Activated T-helper 17 cell treated with anti-CD3 and anti-CD28 coated beads, Interleukin-2, amount 50 U/mL, for 72 hours (primary cell): ENCODE measurements around the gene OLFM1. TPM values are rescaled to one million over a fixed set of nuclear protein-coding genes. Genes with fewer than 3 reads are reported as not detected.
"Not testable (repeated sequence)": the region's sequence is repeated elsewhere in the genome, so short reads cannot be mapped to it uniquely, and the experiment has no call there.

ENCODE experiments used
- ATAC-seq: fragments of 150-1000 bp; cut with Tn5 transposase; replicated peaks from 2 replicates; pipeline ENCODE4 v1.10.0; 2021; ENCODE audit warnings: mild to moderate bottlenecking, moderate library complexity
- H3K27ac Mint-ChIP-seq: one replicate; pipeline ENCODE4 v1.8.0; 2022; ENCODE audit warnings: mixed read lengths
- H3K27me3 Mint-ChIP-seq: one replicate; pipeline ENCODE4 v1.8.0; 2022; ENCODE audit warnings: mixed read lengths
- H3K36me3 Mint-ChIP-seq: one replicate; pipeline ENCODE4 v1.8.0; 2022; ENCODE audit warnings: low read depth, mild to moderate bottlenecking, mixed read lengths
- H3K4me1 Mint-ChIP-seq: one replicate; pipeline ENCODE4 v1.8.0; 2022; ENCODE audit warnings: mixed read lengths
- H3K4me3 Mint-ChIP-seq: one replicate; pipeline ENCODE4 v1.8.0; 2022; ENCODE audit warnings: mild to moderate bottlenecking, mixed read lengths
- H3K9me3 Mint-ChIP-seq: one replicate; pipeline ENCODE4 v1.8.0; 2022; ENCODE audit warnings: mixed read lengths
- total RNA-seq, 2 donors: library from RNA; stranded (reverse); gene quantifications; one replicate each; pipeline ENCODE4 v1.2.3, GENCODE V29; 2022

Gene OLFM1
- total RNA-seq, 2 donors from 2014 or later, result 0.32 TPM; not detected in 1

GRCh38 chr9:135145312-135145711, 57.8 kb downstream of the OLFM1 start:
- Mint-ChIP-seq H3K4me3 (no peak overlapping the region), H3K36me3 (no peaks in the 10 kb centered on the region), H3K27ac (no peak overlapping the region), H3K4me1 (no peaks in the 10 kb centered on the region), H3K9me3 (peaks cover 3% of the 10 kb centered on the region), H3K27me3 (peaks cover 17% of the 10 kb centered on the region)
- no peak for ATAC-seq

- H3K4me3 Mint-ChIP-seq, result no peak overlapping the region
- no peaks in the 10 kb centered on the region for H3K36me3 Mint-ChIP-seq
- H3K27me3 Mint-ChIP-seq, result peaks cover 17% of the 10 kb centered on the region
- H3K9me3 Mint-ChIP-seq, result peaks cover 3% of the 10 kb centered on the region
- H3K4me1 Mint-ChIP-seq, result no peaks in the 10 kb centered on the region
- H3K27ac Mint-ChIP-seq, result no peak overlapping the region
- no peak for ATAC-seq
Observed at GRCh38 chr9:135146241-135146640, 58.8 kb downstream of the OLFM1 start.

- H3K9me3 Mint-ChIP-seq, result peaks cover 3% of the 10 kb centered on the region
- peaks cover 17% of the 10 kb centered on the region for H3K27me3 Mint-ChIP-seq
- H3K27ac Mint-ChIP-seq, result no peak overlapping the region
- no peaks in the 10 kb centered on the region for H3K4me1 Mint-ChIP-seq
- no peaks in the 10 kb centered on the region for H3K36me3 Mint-ChIP-seq
- no peak overlapping the region for H3K4me3 Mint-ChIP-seq
- ATAC-seq, result no peak
Observed at GRCh38 chr9:135146766-135147473, 59.5 kb downstream of the OLFM1 start.

GRCh38 chr9:135147474-135147805, 60.0 kb downstream of the OLFM1 start:
- Mint-ChIP-seq H3K27ac (no peak overlapping the region), H3K4me1 (no peaks in the 10 kb centered on the region), H3K4me3 (no peak overlapping the region), H3K9me3 (peaks cover 3% of the 10 kb centered on the region), H3K36me3 (no peaks in the 10 kb centered on the region), H3K27me3 (peaks cover 17% of the 10 kb centered on the region)
- no peak for ATAC-seq

GRCh38 chr9:135147938-135148337, 60.5 kb downstream of the OLFM1 start:
- ATAC-seq, result no peak
- Mint-ChIP-seq H3K36me3 (no peaks in the 10 kb centered on the region), H3K27me3 (peaks cover 17% of the 10 kb centered on the region), H3K4me3 (no peak overlapping the region), H3K4me1 (no peaks in the 10 kb centered on the region), H3K27ac (no peak overlapping the region), H3K9me3 (peaks cover 3% of the 10 kb centered on the region)

GRCh38 chr9:135148386-135148785, 60.9 kb downstream of the OLFM1 start:
- H3K9me3 Mint-ChIP-seq, result peaks cover 3% of the 10 kb centered on the region
- H3K27me3 Mint-ChIP-seq, result peaks cover 17% of the 10 kb centered on the region
- no peak overlapping the region for H3K27ac Mint-ChIP-seq
- H3K4me3 Mint-ChIP-seq, result no peak overlapping the region
- H3K36me3 Mint-ChIP-seq, result no peaks in the 10 kb centered on the region
- H3K4me1 Mint-ChIP-seq, result no peaks in the 10 kb centered on the region
- no peak for ATAC-seq

GRCh38 chr9:135149901-135150300, 62.4 kb downstream of the OLFM1 start:
- H3K9me3 Mint-ChIP-seq, H3K27ac Mint-ChIP-seq, H3K4me1 Mint-ChIP-seq, H3K4me3 Mint-ChIP-seq, H3K36me3 Mint-ChIP-seq, ATAC-seq: not testable (repeated sequence)
- peaks cover 21% of the 10 kb centered on the region for H3K27me3 Mint-ChIP-seq

GRCh38 chr9:135150981-135151380, 63.5 kb downstream of the OLFM1 start:
- Mint-ChIP-seq H3K27ac (no peak overlapping the region), H3K36me3 (no peaks in the 10 kb centered on the region), H3K4me1 (no peaks in the 10 kb centered on the region), H3K9me3 (peaks cover 3% of the 10 kb centered on the region), H3K27me3 (peaks cover 12% of the 10 kb centered on the region), H3K4me3 (no peak overlapping the region)
- no peak for ATAC-seq

- no peaks in the 10 kb centered on the region for H3K4me1 Mint-ChIP-seq
- H3K9me3 Mint-ChIP-seq, result peaks cover 3% of the 10 kb centered on the region
- H3K4me3 Mint-ChIP-seq, result no peak overlapping the region
- no peak for ATAC-seq
- peaks cover 6% of the 10 kb centered on the region for H3K27me3 Mint-ChIP-seq
- H3K36me3 Mint-ChIP-seq, result no peaks in the 10 kb centered on the region
- no peak overlapping the region for H3K27ac Mint-ChIP-seq
Observed at GRCh38 chr9:135151757-135152613, 64.5 kb downstream of the OLFM1 start.

- H3K36me3 Mint-ChIP-seq, result no peaks in the 10 kb centered on the region
- ATAC-seq, result no peak
- peaks cover 12% of the 10 kb centered on the region for H3K27me3 Mint-ChIP-seq
- H3K4me3 Mint-ChIP-seq, result no peak overlapping the region
- H3K27ac Mint-ChIP-seq, result no peak overlapping the region
- H3K4me1 Mint-ChIP-seq, result no peaks in the 10 kb centered on the region
- H3K9me3 Mint-ChIP-seq, result peaks cover 7% of the 10 kb centered on the region
Observed at GRCh38 chr9:135152614-135153334, 65.3 kb downstream of the OLFM1 start.

GRCh38 chr9:135154050-135154615, 66.7 kb downstream of the OLFM1 start:
- no peaks in the 10 kb centered on the region for H3K4me1 Mint-ChIP-seq
- no peaks in the 10 kb centered on the region for H3K36me3 Mint-ChIP-seq
- H3K27ac Mint-ChIP-seq, result no peak overlapping the region
- ATAC-seq, result no peak
- H3K4me3 Mint-ChIP-seq, result no peak overlapping the region
- H3K9me3 Mint-ChIP-seq, result peaks cover 7% of the 10 kb centered on the region
- peaks cover 15% of the 10 kb centered on the region for H3K27me3 Mint-ChIP-seq

GRCh38 chr9:135155396-135155795, 67.9 kb downstream of the OLFM1 start:
- no peaks in the 10 kb centered on the region for H3K36me3 Mint-ChIP-seq
- H3K4me1 Mint-ChIP-seq, result no peaks in the 10 kb centered on the region
- ATAC-seq, result no peak
- no peak overlapping the region for H3K4me3 Mint-ChIP-seq
- H3K27ac Mint-ChIP-seq, result no peak overlapping the region
- H3K27me3 Mint-ChIP-seq, result peaks cover 15% of the 10 kb centered on the region
- H3K9me3 Mint-ChIP-seq, result peaks cover 3% of the 10 kb centered on the region

GRCh38 chr9:135156525-135157510, 69.3 kb downstream of the OLFM1 start:
- peaks cover 21% of the 10 kb centered on the region for H3K27me3 Mint-ChIP-seq
- H3K4me3 Mint-ChIP-seq, result no peak overlapping the region
- H3K36me3 Mint-ChIP-seq, result no peaks in the 10 kb centered on the region
- peaks cover 3% of the 10 kb centered on the region for H3K9me3 Mint-ChIP-seq
- no peak overlapping the region for H3K27ac Mint-ChIP-seq
- no peaks in the 10 kb centered on the region for H3K4me1 Mint-ChIP-seq
- no peak for ATAC-seq
